ENCODE measurements around the gene CPLX1. TPM values are rescaled to one million over a fixed set of nuclear protein-coding genes. Genes with fewer than 3 reads are reported as not detected.

Gene CPLX1
- total RNA-seq, 1 experiment from 2014 or later = 3.5 TPM

GRCh38 chr4:845233-845835 is 19.4 kb upstream of the CPLX1 start:
- H3K27me3 Mint-ChIP-seq (ENCODE audit: low read depth) = no peaks in the 10 kb centered on the region
- TF ChIP-seq NFYB (CRISPR knock-in tag; conservative IDR thresholded peaks at IDR 0.05; ENCODE audit: low read depth) (no peak), CREB1 (CRISPR knock-in tag; IDR thresholded peaks at IDR 0.05) (no peak), SMAD3 (CRISPR knock-in tag; IDR thresholded peaks at IDR 0.05; ENCODE audit: borderline replicate concordance) (no peak), MAX (CRISPR knock-in tag; IDR thresholded peaks at IDR 0.05) (no peak), SMAD4 (CRISPR knock-in tag; IDR thresholded peaks at IDR 0.05) (no peak), ETV6 (CRISPR knock-in tag; IDR thresholded peaks at IDR 0.05) (no peak), ATF3 (CRISPR knock-in tag; conservative IDR thresholded peaks at IDR 0.05) (no peak), ELF4 (CRISPR knock-in tag; IDR thresholded peaks at IDR 0.05; ENCODE audit: low read depth) (no peak), FOXP4 (CRISPR knock-in tag; IDR thresholded peaks at IDR 0.05) (no peak), FOXP1 (CRISPR knock-in tag; IDR thresholded peaks at IDR 0.05; ENCODE audit: borderline replicate concordance) (no peak), ZBTB21 (CRISPR knock-in tag; IDR thresholded peaks at IDR 0.05; ENCODE audit: borderline replicate concordance) (no peak), CBFB (CRISPR knock-in tag; IDR thresholded peaks at IDR 0.05; ENCODE audit: low read depth) (no peak), ZNF671 (CRISPR knock-in tag; IDR thresholded peaks at IDR 0.05) (no peak), TEAD4 (CRISPR knock-in tag; IDR thresholded peaks at IDR 0.05) (no peak)
- no peak overlapping the region for H3K4me3 Mint-ChIP-seq
- POLR2A ChIA-PET = no interaction called here
- peaks cover 3% of the 10 kb centered on the region for H3K36me3 Mint-ChIP-seq
- CTCF ChIA-PET = interaction anchor here (0.9 to 2.1 kb wide), 3 partner anchors 80 to 161 kb away, joined by 3 to 7 read pairs (median 5); no protein-coding TSS in a partner anchor
- peaks cover 10% of the 10 kb centered on the region; the same call in 1 of the 2 replicates for H3K9me3 Mint-ChIP-seq
- no peak for DNase-seq (ENCODE audit: low spot score)
- no peak for ATAC-seq
- H3K27ac Mint-ChIP-seq = no peak overlapping the region
- H3K4me1 Mint-ChIP-seq = no peaks in the 10 kb centered on the region

- TF ChIP-seq ELF4 (CRISPR knock-in tag; IDR thresholded peaks at IDR 0.05; ENCODE audit: low read depth) = no peak
- TF ChIP-seq E2F1 (CRISPR knock-in tag; IDR thresholded peaks at IDR 0.05) = no peak
- TF ChIP-seq ZNF396 (CRISPR knock-in tag; IDR thresholded peaks at IDR 0.05; ENCODE audit: borderline replicate concordance) = no peak
- no peak for TF ChIP-seq NR2C2 (CRISPR knock-in tag; IDR thresholded peaks at IDR 0.05)
- TF ChIP-seq ZNF121 (CRISPR knock-in tag; IDR thresholded peaks at IDR 0.05) = no peak
- TF ChIP-seq ESRRA (CRISPR knock-in tag; IDR thresholded peaks at IDR 0.05; ENCODE audit: borderline replicate concordance) = no peak
- no peak for TF ChIP-seq ZNF416 (CRISPR knock-in tag; IDR thresholded peaks at IDR 0.05)
- no peak for TF ChIP-seq PREB (CRISPR knock-in tag; IDR thresholded peaks at IDR 0.05; ENCODE audit: borderline replicate concordance)
- no peak for TF ChIP-seq FOXP4 (CRISPR knock-in tag; IDR thresholded peaks at IDR 0.05)
- no peak for TF ChIP-seq USF2 (CRISPR knock-in tag; IDR thresholded peaks at IDR 0.05)
- TF ChIP-seq KAT7 (CRISPR knock-in tag; IDR thresholded peaks at IDR 0.05; ENCODE audit: borderline replicate concordance) = no peak
- no peak for TF ChIP-seq EMX1 (CRISPR knock-in tag; IDR thresholded peaks at IDR 0.05)
- no peak for TF ChIP-seq ZNF232 (CRISPR knock-in tag; IDR thresholded peaks at IDR 0.05)
- TF ChIP-seq CREB1 (CRISPR knock-in tag; IDR thresholded peaks at IDR 0.05) = no peak
- no peak for TF ChIP-seq FOXK1 (CRISPR knock-in tag; IDR thresholded peaks at IDR 0.05)
- no peak for TF ChIP-seq TP53 (CRISPR knock-in tag; IDR thresholded peaks at IDR 0.05)
- TF ChIP-seq SMAD3 (CRISPR knock-in tag; IDR thresholded peaks at IDR 0.05; ENCODE audit: borderline replicate concordance) = no peak
- no peak overlapping the region for H3K27ac Mint-ChIP-seq
- POLR2A ChIA-PET = no interaction called here
- H3K4me3 Mint-ChIP-seq = no peak overlapping the region
- H3K36me3 Mint-ChIP-seq = peaks cover 3% of the 10 kb centered on the region
- peaks cover 14% of the 10 kb centered on the region; the same call in 1 of the 2 replicates for H3K9me3 Mint-ChIP-seq
- DNase-seq (ENCODE audit: low spot score) (no peak), ATAC-seq (no peak)
- H3K27me3 Mint-ChIP-seq (ENCODE audit: low read depth) = no peaks in the 10 kb centered on the region
- H3K4me1 Mint-ChIP-seq = no peaks in the 10 kb centered on the region
- CTCF ChIA-PET = interaction anchor here (0.9 to 2.1 kb wide), 3 partner anchors 81 to 161 kb away, joined by 3 to 7 read pairs (median 5); no protein-coding TSS in a partner anchor
Measured at GRCh38 chr4:844752-845232, 18.9 kb upstream of the CPLX1 start.
